SK-N-SH (cell line): ENCODE data around the gene VPS35. TPM values are rescaled to one million over a fixed set of nuclear protein-coding genes. Genes with fewer than 3 reads are reported as not detected.

Experiments
- CTCF ChIA-PET: fragments of 300-600, 350-600 bp; formaldehyde crosslinking; extraction: SDS; loops from one replicate; lab custom pipeline; 2021; lab: Yijun Ruan, JAX
- POLR2A ChIA-PET: fragments of 350-600 bp; sonication (Branson Sonifier 250); formaldehyde crosslinking; extraction: SDS; loops from one replicate; lab custom pipeline; 2020; ENCODE audit warnings: antibody characterized with exemption, inconsistent platforms; lab: Yijun Ruan, JAX
- DNase-seq: peaks from one replicate; pipeline ENCODE4 v3.0.0; 2012
- H2AFZ ChIP-seq: fragments of 200-600 bp; sonication (generic); 2 replicates; pipeline ENCODE4 v1.8.1; 2016; ENCODE audit warnings: antibody characterized with exemption, mild to moderate bottlenecking, low read depth
- H3F3A ChIP-seq: fragments of 200-600 bp; sonication (generic); replicated peaks from 2 replicates; pipeline ENCODE3; 2016; ENCODE audit warnings: antibody characterized with exemption, mild to moderate bottlenecking; ENCODE audit not compliant: insufficient read depth
- H3K27ac ChIP-seq, 2 experiments: fragments of 200-500 bp in 1 of 2; fragments of 200-600 bp in 1 of 2; sonication (Bioruptor generic) in 1 of 2; sonication (generic), shearing (Covaris generic) in 1 of 2; 2 replicates each; pipeline versions ENCODE4 v1.5.1 to v1.6.1; 2014 to 2016; ENCODE audit warnings: low read depth in 2 of 2, inconsistent platforms in 1 of 2, low read length in 1 of 2, mild to moderate bottlenecking in 1 of 2, mixed read lengths in 1 of 2
- H3K27me3 ChIP-seq: fragments of 200-600 bp; sonication (generic), shearing (Covaris generic); 2 replicates; pipeline ENCODE4 v1.6.1; 2016; ENCODE audit warnings: mixed run types; ENCODE audit not compliant: insufficient read depth
- H3K36me3 ChIP-seq, 2 experiments: fragments of 200-500 bp in 1 of 2; fragments of 200-600 bp in 1 of 2; sonication (Bioruptor generic) in 1 of 2; sonication (generic) in 1 of 2; replicated peaks in 1 of 2; 2 replicates each; pipeline versions ENCODE3 to v1.5.1; 2014 to 2016; ENCODE audit warnings: low read length in 1 of 2, mild to moderate bottlenecking in 1 of 2; ENCODE audit not compliant: insufficient read depth in 2 of 2, control insufficient read depth in 1 of 2
- H3K4me1 ChIP-seq, 2 experiments: fragments of 200-500 bp in 1 of 2; fragments of 200-600 bp in 1 of 2; sonication (Bioruptor generic) in 1 of 2; sonication (generic), shearing (Covaris generic) in 1 of 2; 2 replicates each; pipeline versions ENCODE4 v1.5.1 to v1.6.1; 2014 to 2016; ENCODE audit warnings: low read depth in 1 of 2, low read length in 1 of 2, mixed run types in 1 of 2; ENCODE audit not compliant: insufficient read depth in 2 of 2, control insufficient read depth in 1 of 2
- H3K4me2 ChIP-seq: fragments of 200-600 bp; sonication (generic), shearing (Covaris generic); 2 replicates; pipeline ENCODE4 v1.6.1; 2017; ENCODE audit warnings: mixed run types
- H3K4me3 ChIP-seq, 2 experiments: fragments of 200-500 bp in 1 of 2; fragments of 200-600 bp in 1 of 2; sonication (Bioruptor generic) in 1 of 2; sonication (generic), shearing (Covaris generic) in 1 of 2; 2 replicates each; pipeline versions ENCODE4 v1.5.1 to v1.8.1; 2014 to 2016; ENCODE audit warnings: low read depth in 2 of 2, inconsistent platforms in 1 of 2, low read length in 1 of 2, mild to moderate bottlenecking in 1 of 2, mixed read lengths in 1 of 2, moderate library complexity in 1 of 2
- H3K79me2 ChIP-seq: fragments of 200-600 bp; sonication (generic); 2 replicates; pipeline ENCODE4 v1.8.1; 2017; ENCODE audit warnings: mild to moderate bottlenecking; ENCODE audit not compliant: insufficient read depth
- H3K9ac ChIP-seq: fragments of 200-600 bp; sonication (generic); 2 replicates; pipeline ENCODE4 v1.6.1; 2017; ENCODE audit warnings: mixed run types
- H3K9me2 ChIP-seq: fragments of 200-600 bp; sonication (generic); 2 replicates; pipeline ENCODE4 v1.6.1; 2017; ENCODE audit warnings: mixed run types
- H3K9me3 ChIP-seq: fragments of 200-600 bp; sonication (generic); 2 replicates; pipeline ENCODE4 v1.6.1; 2017; ENCODE audit warnings: mixed run types, mild to moderate bottlenecking, moderate library complexity
- H4K20me1 ChIP-seq: fragments of 200-600 bp; sonication (generic); 2 replicates; pipeline ENCODE4 v1.6.1; 2017; ENCODE audit warnings: mild to moderate bottlenecking, mixed run types; ENCODE audit not compliant: insufficient read depth
- CHD2 ChIP-seq: fragments of 150-350 bp; IDR thresholded peaks from 2 replicates; pipeline ENCODE4 v1.6.1; 2018; ENCODE audit warnings: low read length; ENCODE audit not compliant: partially characterized antibody
- ELF1 ChIP-seq: IDR thresholded peaks from 2 replicates; pipeline ENCODE4 v1.4.0; 2012
- EZH2phosphoT487 ChIP-seq: fragments of 200-600 bp; sonication (generic); IDR thresholded peaks from 2 replicates; pipeline ENCODE4 v1.6.1; 2017; ENCODE audit warnings: low read depth, mixed run types, mild to moderate bottlenecking, antibody characterized with exemption, moderate library complexity, borderline replicate concordance
- FOSL2 ChIP-seq: IDR thresholded peaks from 2 replicates; pipeline ENCODE4 v1.4.0; 2012; ENCODE audit warnings: low read depth, mild to moderate bottlenecking, moderate library complexity, borderline replicate concordance
- FOXJ3 ChIP-seq: sonication (generic); formaldehyde crosslinking; IDR thresholded peaks from 2 replicates; pipeline ENCODE4 v1.5.1; 2020; ENCODE audit warnings: mild to moderate bottlenecking, missing genetic modification reagents
- GABPA ChIP-seq: IDR thresholded peaks from 2 replicates; pipeline ENCODE4 v1.4.0; 2012; ENCODE audit warnings: low read depth, mild to moderate bottlenecking
- IRF3 ChIP-seq: fragments of 150-350 bp; IDR thresholded peaks from 2 replicates; pipeline ENCODE4 v1.6.1; 2016; ENCODE audit warnings: mild to moderate bottlenecking, low read depth, low read length
- MAX ChIP-seq: IDR thresholded peaks from 2 replicates; pipeline ENCODE4 v1.4.0; 2012; ENCODE audit warnings: low read depth
- MEF2A ChIP-seq: IDR thresholded peaks from 2 replicates; pipeline ENCODE4 v1.4.0; 2012; ENCODE audit warnings: low read depth, borderline replicate concordance
- NFIC ChIP-seq: IDR thresholded peaks from 2 replicates; pipeline ENCODE4 v1.4.0; 2012; ENCODE audit warnings: borderline replicate concordance
- PBX3 ChIP-seq: IDR thresholded peaks from 2 replicates; pipeline ENCODE4; 2012
- REST ChIP-seq: IDR thresholded peaks from 2 replicates; pipeline ENCODE4 v1.6.1; 2012; ENCODE audit warnings: mild to moderate bottlenecking, low read depth, low read length, moderate library complexity
- RFX5 ChIP-seq: IDR thresholded peaks from 2 replicates; pipeline ENCODE4 v1.6.1; 2012; ENCODE audit warnings: mild to moderate bottlenecking, improper control_type of control experiment, low read length
- SIN3A ChIP-seq: IDR thresholded peaks from 2 replicates; pipeline ENCODE4 v1.6.1; 2012; ENCODE audit warnings: low read depth, mild to moderate bottlenecking, low read length, moderate library complexity, borderline replicate concordance
- TAF1 ChIP-seq: IDR thresholded peaks from 2 replicates; pipeline ENCODE4 v1.6.1; 2012; ENCODE audit warnings: low read depth, mild to moderate bottlenecking, low read length, moderate library complexity, borderline replicate concordance
- USF1 ChIP-seq: IDR thresholded peaks from 2 replicates; pipeline ENCODE4 v1.4.0; 2012; ENCODE audit warnings: low read depth, borderline replicate concordance
- YY1 ChIP-seq: IDR thresholded peaks from 2 replicates; pipeline ENCODE4 v1.4.0; 2012; ENCODE audit warnings: low read depth, mild to moderate bottlenecking
- ZBTB33 ChIP-seq: IDR thresholded peaks from 2 replicates; pipeline ENCODE4 v1.4.0; 2012; ENCODE audit warnings: low read depth, borderline replicate concordance
- WGBS: methylation state at CpG from one replicate; pipeline ENCODE4 v1.1.6; 2017; ENCODE audit warnings: low lambda C conversion rate; 5-methylcytosine and 5-hydroxymethylcytosine counted together
- polyA plus RNA-seq, 3 experiments: library from polyadenylated mRNA; depleted of rRNA; stranded (reverse); fragments of >200 nt; gene quantifications; 2 replicates each; pipeline ENCODE4 v1.2.3, GENCODE V29; 2012

The VPS35 gene
- polyA plus RNA-seq, 1 of the 3 experiments (the other 2 are of a cell fraction) = 17.5 TPM

- Histone ChIP-seq H3K9me3 (0 out of 2 replicates have a peak, but pooled peaks cover 6% of the 10 kb centered on the region), H3K79me2 (no peaks in the 10 kb centered on the region), H3F3A (no peaks in the 10 kb centered on the region), H4K20me1 (no peaks in the 10 kb centered on the region), H3K4me3 (no peak overlapping the region), H3K9me2 (no peaks in the 10 kb centered on the region), H3K27ac (no peak overlapping the region), H3K4me2 (no peak overlapping the region), H3K4me1 (peaks cover 0 to 2% of the 10 kb centered on the region in 2 experiments; a peak in 1 of 4 replicates), H3K9ac (no peak overlapping the region), H2AFZ (no peak overlapping the region), H3K27me3 (no peaks in the 10 kb centered on the region), H3K36me3 (no peaks in the 10 kb centered on the region)
- DNase-seq = no peak
- WGBS = 70% methylated on average over 4 of the region's 4 CpGs
- ChIA-PET CTCF (interaction anchor here (0.7 to 1.3 kb wide), 2 partner anchors 25 to 35 kb away, joined by 3 to 4 read pairs; no protein-coding TSS in a partner anchor), POLR2A (interaction anchor here (0.7 kb wide), 1 partner anchor 1537 kb away, joined by 3 read pairs; no protein-coding TSS in a partner anchor)
- TF ChIP-seq FOSL2 (no peak), GABPA (no peak), EZH2phosphoT487 (no peak), CHD2 (no peak), FOXJ3 (CRISPR knock-in tag) (no peak), USF1 (no peak), ELF1 (no peak), MAX (no peak), ZBTB33 (no peak), SIN3A (no peak), MEF2A (no peak), IRF3 (no peak), REST (no peak), YY1 (no peak), PBX3 (no peak), NFIC (no peak), TAF1 (no peak), RFX5 (no peak)
Observed at GRCh38 chr16:46721885-46722284, 32.9 kb upstream of the VPS35 start.
